Measurements from ENCODE around the gene ZNF385D.

Gene ZNF385D

DNA sequence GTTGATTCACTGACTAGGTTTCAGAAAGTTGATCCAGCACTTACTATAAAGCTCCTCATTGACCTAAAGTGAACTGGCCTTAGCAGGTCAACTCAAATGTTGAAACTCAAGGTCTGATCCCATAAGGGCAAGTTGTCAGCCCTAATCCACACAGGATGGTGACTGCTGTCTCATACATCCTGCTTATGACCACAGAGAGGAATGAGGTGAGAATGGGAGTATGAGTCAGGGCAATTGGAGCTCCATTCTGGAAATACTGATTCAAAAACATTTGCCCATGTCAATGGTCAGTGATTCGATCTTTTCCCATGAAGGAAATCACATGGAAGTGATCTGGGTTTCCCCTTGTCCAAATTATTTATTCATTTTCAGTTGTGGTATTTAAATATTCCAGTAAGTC lies 78.7 kb downstream of the ZNF385D start:
- no peak for DNase-seq (ENCODE audit: low read depth in 2 of 2)

- DNase-seq (ENCODE audit: low read depth in 2 of 2), result no peak
These were observed 80.6 kb downstream of the ZNF385D start for GRCh38 chr3:21670386-21670785.

- DNase-seq (ENCODE audit: low read depth in 2 of 2), result no peak
These were observed 83.0 kb downstream of the ZNF385D start for GRCh38 chr3:21668012-21668411.

DNA sequence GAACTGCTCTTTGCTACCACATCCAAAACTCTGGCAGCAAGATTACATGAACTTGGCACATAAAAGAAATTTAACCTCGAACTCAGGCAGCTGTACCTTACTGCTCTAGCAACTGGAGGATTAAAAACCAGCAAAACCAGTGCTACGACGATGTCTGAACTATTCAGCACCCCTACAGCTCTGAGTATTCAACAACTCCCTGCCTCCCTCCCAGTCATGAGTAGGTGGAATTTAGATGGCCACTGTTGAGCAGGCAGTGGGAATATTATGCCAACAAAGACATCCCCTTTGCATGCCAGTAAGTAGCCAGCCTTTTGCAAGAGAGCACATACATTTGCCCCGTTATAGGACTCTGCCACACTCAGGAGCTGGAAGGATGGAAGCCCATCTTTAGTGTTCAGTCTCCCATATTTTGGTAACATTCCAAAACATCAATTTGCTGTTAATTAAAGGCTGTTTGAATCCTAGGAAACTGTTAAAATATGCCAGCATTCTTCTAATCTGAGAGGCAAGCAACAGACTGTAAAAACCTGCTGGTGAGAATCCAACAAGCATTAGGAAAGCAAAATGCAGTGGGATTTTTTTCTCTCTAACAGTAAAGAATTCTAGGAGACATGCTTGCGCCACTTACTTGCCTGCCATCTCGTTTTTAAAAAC lies 85.4 kb downstream of the ZNF385D start:
- no peak for DNase-seq (ENCODE audit: low read depth in 2 of 2)

DNA sequence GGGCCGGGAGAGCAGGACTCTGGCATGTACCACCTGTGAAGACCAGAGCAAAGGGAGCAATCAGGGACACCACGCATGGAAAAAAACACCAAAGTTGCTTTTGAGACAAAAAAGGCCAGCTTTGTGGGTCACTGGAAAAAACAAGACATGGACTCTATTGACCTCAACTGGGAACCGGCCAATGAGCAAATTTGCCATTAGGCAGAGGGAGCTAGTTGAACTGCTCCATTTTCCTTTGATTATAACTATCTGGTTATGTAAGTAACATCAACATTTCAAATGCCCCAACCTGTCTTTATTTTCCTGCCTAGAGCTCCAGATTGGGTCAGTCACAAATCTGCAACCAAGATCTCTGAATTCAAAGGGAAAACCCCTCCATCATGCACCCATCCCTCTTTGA lies 86.0 kb downstream of the ZNF385D start:
- DNase-seq (ENCODE audit: low read depth in 2 of 2), result no peak

- no peak for DNase-seq (ENCODE audit: low read depth in 2 of 2)
These were observed 88.6 kb downstream of the ZNF385D start for GRCh38 chr3:21662403-21662802.

DNA sequence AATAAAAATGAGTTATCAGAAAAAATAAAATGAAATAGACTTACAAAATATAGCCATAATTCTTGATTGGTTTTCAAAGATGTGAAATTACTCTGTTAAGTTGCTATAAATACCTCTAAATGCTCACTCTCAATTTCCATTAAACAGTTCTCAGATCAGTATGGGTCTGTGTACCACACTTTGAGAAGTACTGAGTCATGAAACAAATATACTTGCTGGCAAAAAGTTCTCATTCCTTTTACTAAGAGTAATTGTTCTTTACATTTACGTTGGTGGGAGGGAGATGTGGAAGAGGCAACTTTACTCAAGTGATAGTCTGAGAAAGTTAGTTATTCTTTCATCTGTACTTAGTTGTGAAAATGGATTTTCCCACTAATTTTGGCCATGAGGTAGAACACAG lies 96.3 kb downstream of the ZNF385D start:
- no peak for DNase-seq (ENCODE audit: low read depth in 2 of 2)

DNA sequence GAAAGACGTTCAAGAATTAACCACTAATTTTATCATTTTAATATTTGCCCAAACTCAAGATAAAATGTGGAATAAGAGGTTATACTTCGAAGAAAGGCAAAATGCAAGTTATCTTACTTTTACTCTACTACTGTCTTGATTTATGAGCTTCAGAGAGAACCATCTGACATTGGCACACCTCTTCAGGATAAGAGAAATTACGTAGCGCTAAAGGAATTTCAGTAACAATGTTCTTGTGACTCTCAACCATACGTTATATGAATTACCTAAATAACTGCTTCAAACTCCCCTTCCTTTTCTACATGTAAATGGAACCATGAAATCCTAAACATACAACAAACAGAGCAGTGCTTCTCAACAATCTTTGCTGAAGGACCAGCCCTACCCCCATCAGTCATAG lies 96.8 kb downstream of the ZNF385D start:
- no peak for DNase-seq (ENCODE audit: low read depth in 2 of 2)

GRCh38 chr3:21649519-21649918 lies 101.5 kb downstream of the ZNF385D start:
- no peak for DNase-seq (ENCODE audit: low read depth in 2 of 2)

GRCh38 chr3:21647961-21648360 lies 103.0 kb downstream of the ZNF385D start:
- no peak for DNase-seq (ENCODE audit: low read depth in 2 of 2)

DNA sequence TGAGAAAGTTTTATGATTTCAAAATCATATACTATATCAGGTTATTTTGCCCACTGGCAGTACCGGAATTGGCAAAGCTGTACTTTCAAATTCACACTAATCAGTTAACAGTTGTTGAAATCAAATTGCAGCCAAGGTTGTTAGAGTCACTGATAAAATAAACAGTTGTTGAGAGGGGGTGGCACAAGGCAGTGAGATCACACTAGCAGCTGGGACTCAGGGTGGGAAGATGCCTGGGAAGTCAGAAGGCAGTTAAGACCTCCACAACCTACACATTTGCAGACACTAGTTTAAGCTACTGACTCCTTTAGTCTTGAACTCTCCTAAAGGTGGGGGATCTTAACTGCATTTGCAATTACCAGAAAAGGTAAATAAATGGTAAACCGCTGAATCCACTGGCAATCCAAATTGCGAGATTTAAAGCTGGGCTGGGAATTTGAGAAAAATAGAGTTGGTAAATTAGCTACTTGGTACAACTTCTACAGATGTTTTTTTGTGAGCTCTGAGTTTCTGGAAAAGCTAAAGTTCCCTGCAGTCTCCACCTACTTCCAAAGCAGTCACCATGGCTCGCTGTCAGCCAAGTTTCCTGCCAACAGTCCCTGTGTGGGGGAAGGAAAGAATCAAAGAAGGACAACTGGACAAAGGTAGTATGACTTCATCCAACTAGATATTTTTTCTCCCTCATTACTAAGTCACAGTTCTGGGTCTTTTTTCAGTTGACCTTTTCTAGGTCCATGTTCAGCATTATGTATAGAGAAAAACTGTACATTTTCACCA lies 105.7 kb downstream of the ZNF385D start:
- no peak for DNase-seq (ENCODE audit: low read depth in 2 of 2)

GRCh38 chr3:21644268-21644667 lies 106.7 kb downstream of the ZNF385D start:
- DNase-seq (ENCODE audit: low read depth in 2 of 2), result no peak

DNA sequence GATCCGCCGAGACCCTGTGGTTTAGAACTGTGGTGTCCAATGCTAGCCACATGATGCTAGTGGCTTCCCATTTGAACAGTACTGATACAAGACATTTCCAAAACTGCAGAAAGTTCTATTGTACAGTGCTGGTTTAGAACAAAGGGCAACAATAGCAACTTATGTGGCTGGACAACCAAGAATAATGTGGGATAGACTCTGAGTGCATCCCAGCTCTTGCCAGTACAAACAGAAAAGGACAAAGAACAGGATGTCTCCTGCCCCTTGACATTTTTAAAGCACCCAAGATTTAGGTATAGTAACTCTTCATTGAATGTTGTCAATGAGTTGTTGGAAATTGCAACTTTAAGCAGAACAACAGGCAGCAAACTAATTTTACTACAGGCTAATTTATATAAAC lies 107.3 kb downstream of the ZNF385D start:
- DNase-seq (ENCODE audit: low read depth in 2 of 2), result no peak

DNA sequence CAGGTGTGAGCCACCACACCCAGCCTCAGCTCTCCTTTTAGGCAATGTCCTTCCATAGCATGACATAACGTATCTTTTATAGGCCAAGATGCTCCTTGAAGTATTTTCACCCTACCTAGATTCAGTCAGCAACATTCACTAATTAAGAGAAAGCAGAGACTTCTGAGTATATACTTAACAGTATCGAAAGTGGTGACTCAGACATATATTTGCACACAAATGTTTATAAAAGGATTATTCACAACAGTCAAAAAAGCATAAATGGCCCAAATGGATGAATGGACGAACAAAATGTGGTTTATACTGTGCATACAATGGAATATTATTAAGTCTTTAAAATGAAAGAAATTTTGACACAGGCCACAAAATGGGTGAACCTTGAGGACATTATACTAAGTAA lies 108.6 kb downstream of the ZNF385D start:
- DNase-seq (ENCODE audit: low read depth in 2 of 2), result no peak

DNA sequence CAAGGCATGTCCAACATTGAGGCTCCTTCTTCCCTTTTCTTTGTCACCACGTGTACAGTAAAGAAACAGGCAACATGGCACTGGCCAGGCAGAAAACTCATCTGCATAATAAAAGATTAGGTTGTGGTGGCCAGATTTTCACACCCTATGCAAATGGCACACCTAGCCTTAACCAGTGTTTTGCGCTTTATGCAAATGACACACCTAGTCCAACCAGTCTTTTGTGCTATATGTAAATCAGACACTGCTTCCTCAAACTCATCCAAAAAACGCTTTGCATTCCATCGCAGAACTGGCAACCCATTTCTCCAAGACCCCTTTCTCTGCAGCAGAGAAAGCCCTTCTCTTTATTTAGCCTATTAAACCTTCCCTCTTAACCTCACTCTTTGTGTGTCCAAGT lies 109.1 kb downstream of the ZNF385D start:
- no peak for DNase-seq (ENCODE audit: low read depth in 2 of 2)

DNA sequence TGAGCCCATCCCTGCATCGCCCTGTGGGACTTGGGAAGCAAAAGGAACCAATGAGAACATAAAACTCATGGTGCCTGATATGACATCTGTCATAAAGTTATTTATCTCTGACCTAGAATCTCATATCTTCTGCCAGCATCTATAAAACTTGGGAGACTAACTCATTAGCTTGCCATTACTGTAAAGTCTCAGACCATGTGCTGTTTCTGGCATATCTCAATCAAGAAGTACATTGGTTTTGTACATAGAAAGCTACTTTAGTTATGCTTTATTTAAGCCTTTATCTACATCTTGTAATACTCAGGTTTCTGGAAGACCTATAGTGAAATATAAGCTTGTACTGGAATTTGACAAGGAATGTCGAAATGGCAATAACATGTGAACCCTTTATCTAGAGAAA lies 112.5 kb downstream of the ZNF385D start:
- no peak for DNase-seq (ENCODE audit: low read depth in 2 of 2)

DNA sequence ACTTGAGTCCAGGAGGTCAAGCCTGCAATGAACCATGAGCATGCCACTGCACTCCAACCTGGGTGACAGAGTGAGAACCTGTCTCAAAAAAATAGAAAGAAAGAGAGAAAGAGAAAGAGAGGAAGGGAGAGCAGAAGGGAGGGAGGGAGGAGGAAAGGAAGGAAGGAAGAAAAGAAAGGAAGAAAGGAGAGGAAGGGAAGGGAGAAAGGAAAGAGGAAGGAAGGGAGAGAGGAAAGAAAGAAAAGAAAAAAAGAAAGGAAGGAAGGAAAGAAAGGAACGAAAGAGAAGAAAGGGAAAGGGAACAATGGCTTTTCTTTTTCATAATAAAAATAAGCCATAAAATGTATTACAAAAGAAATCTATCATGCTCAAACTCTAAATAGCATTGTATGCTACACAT lies 116.9 kb downstream of the ZNF385D start:
- no peak for DNase-seq (ENCODE audit: low read depth in 2 of 2)

GRCh38 chr3:21624524-21624923 lies 126.5 kb downstream of the ZNF385D start:
- DNase-seq (ENCODE audit: low read depth in 2 of 2), result no peak

DNA sequence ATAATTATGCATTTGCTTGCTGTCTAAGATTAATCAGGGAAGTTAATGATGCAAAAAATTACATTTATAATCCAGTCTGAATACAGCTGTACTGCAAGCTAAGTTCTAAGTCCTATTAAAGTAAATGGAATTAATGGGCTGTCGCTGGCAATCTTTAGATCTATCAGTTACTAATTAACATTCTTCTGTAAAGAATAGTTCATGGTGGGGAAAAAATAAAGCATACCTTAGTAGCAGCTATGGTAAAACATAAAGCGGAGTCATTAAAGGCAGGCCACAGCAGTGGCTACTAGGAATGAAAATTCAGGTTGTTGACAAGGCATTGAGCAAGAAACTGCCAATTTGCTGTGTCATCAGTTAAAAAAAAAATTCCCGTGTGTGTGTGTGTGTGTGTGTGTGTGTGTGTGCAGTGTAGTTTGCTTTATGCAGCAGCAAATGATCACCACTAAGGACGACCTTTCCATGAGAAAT lies 129.8 kb downstream of the ZNF385D start:
- no peak for DNase-seq (ENCODE audit: low read depth in 2 of 2)

DNA sequence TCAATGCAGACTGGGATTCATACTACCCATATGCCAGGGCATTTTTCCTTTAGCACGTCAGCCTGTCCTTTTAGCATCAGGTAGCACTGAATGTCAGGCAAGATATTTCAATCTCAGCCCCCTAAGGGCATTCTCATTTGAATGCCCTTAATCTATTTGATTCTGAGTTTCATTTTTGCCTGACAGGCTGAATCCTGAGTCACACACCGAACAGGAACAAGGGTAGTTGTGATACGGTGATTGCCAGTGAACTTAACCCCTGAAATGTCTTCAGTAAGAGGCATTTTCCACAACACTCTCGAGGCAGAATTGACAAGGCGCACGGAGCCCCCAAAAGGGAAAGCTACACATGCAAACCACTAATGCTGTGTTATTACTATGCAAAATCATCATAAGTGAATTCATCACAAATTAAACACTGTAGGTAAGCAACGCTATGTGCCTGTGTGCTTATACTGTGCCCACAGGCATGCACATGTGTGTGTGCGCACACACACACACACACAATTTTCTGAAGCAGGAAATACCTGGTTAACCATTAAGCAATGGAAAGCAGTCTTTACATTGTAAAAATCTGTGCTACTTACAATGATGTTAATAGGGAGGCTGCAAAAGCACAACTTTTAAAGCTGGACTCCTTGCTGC lies 130.4 kb downstream of the ZNF385D start:
- no peak for DNase-seq (ENCODE audit: low read depth in 2 of 2)

DNA sequence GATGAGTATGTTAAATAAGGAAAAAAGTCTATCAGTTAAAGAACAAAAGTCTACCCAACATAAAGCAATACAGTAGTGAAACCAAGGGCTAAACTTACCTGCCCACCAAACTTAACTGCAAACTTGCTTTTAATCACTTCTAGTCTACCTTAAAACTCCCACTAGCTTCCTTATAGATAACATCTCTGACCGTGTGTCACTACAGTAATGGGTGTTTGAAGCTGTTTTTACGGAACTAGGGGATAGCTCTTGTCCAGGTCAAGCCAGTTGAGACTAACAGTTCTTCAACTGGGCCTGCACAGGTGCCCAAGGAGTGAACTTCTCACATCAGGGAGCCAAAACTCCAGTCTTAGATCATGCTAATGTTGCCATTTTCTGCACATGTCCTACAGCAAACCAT lies 132.3 kb downstream of the ZNF385D start:
- DNase-seq (ENCODE audit: low read depth in 2 of 2), result no peak

DNA sequence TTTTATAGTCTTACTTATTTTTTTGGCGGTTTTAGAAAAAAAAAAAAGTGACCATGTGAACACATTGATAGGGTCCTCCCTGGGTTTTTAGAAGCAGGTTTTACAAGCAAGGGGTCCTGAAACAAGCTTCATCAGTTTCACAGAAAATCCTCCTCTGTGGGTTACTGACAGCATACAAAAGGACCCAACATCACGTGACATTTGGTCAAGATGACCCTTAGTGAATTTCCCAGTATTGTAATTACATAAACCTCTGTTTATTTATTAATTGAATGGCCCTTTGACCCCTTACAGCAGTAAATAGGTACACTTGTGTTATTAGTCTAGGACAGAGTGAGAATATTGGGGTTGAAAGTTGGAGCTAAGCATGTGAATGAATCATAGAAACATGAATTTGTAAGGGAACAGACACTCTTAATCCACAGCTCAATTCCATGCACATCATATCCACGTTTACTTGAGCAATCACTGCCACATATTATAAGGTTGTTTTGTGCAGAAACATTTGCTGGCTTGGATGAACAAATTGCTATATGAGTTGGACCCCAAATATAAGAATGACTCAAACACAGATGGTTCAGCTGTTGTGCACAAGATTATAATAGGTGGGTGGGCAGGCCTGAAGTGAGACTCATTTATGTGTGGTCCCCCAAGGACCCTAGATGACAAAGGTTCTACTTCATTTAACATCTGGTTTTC lies 137.5 kb downstream of the ZNF385D start:
- DNase-seq (ENCODE audit: low read depth in 2 of 2), result no peak

Measured in stimulated activated CD4-positive, alpha-beta T cell treated with anti-CD3 and anti-CD28 coated beads, Interleukin-4, amount 100 ng/mL, for 48 hours (primary cell).